GM21576 (cell line): ENCODE data around the gene CYREN.
"Not testable (repeated sequence)": the region's sequence is repeated elsewhere in the genome, so short reads cannot be mapped to it uniquely, and the experiment has no call there.

Experiments
- ATAC-seq: cut with Tn5 transposase; IDR thresholded peaks from one replicate; pipeline ENCODE4 v1.9.1; 2021; ENCODE audit warnings: mild to moderate bottlenecking, moderate library complexity; ENCODE audit not compliant: unreplicated experiment

The CYREN gene

GRCh38 chr7:135179321-135179925 lies 8.9 kb upstream of the CYREN start:
- ATAC-seq = no peak

DNA sequence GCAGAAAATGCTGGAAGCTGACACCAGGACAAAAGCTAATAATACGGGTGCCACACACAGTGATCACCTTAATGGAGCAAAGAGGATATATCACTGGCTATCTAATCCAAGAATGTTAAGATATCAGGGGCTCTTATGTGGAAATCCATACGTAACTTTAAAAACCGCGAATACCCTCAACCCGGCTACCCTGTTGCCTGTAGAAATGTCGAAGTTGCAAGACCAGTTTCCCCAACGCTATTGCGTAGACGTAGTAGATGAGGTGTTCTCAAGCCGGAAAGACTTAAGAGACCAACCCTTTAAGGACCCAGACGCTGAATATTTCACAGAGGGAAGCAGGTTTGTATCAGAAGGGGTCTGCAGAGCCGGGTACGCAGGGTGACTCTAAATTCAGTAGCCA lies 7.9 kb upstream of the CYREN start:
- no peak for ATAC-seq

- no peak for ATAC-seq
Measured at GRCh38 chr7:135177028-135177696, 6.7 kb upstream of the CYREN start.

DNA sequence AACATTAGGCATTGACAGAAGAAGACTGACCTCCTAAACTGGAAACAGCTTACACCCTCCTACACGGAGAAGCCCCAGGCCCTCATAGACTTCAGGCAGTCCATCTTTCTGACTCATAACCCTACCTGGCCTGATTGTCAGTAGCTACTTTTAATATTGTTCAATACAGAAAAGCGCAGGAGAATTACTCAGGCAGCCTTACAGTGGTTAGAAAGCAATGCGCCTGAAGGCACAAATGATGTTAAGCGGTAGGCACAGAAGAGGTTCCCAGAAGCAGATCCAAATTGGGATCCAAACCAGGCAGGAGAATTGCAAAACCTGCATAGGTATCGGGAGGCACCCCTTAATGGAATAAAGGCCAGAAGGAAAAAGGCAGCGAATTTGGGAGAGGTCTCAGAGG lies 5.4 kb upstream of the CYREN start:
- no peak for ATAC-seq

DNA sequence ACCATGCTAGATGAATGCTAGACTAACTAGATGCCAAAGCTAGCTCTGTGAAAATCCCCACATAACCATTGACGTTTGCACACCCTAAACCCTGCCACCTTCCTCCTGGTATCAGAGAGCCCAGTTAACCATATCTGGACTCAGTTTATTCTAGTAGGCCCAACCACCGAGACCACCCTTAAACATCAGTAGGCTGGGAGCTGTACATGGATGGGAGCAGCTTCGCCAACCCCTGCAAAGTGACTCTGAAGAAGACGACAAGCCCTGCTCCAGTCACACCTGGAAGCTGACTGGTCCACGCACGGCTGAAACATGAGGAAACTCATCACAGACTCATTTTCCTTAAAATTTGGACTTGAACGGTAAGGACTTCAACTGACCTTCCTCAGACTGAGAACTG lies 4.4 kb upstream of the CYREN start:
- no peak for ATAC-seq

GRCh38 chr7:135173916-135174315 lies 3.4 kb upstream of the CYREN start:
- ATAC-seq = not testable (repeated sequence)

DNA sequence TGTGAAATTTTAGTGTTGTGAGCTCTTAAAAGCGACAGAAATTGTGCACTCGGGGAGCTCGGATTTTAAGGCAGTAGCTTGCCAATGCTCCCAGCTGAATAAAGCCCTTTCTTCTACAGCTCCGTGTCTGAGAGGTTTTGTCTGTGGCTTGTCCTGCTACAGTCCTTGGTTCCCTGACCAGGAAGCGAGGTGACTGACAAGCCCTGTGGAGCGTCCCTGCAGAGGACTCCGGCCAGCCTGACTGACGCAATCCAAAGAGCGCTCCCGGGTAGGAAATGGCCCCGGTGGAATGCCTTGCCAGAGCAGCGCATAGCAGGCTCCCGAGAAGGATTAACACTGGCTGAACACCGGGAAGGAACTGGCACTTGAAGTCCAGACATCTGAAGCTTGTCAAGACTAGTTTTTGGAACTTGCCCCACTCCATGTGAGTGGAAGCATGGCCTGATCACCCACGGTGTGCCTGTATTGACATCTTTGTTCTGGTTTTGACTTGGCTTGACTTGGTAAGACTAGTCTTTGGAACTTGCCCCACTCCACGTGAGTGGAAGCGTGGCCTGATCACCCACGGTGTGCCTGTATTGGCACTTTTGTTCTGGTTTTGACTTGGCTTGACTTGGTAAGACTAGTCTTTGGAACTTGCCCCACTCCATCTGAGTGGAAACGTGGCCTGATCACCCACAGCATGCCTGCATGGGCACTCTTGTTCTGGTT lies 1.2 kb upstream of the CYREN start:
- ATAC-seq = not testable (repeated sequence)

GRCh38 chr7:135170998-135171481 lies 533 bp upstream of the CYREN start:
- ATAC-seq = peak; percentile 30

GRCh38 chr7:135169964-135170273 lies 588 bp downstream of the CYREN start:
- peak; percentile 9 for ATAC-seq

- ATAC-seq = peak; percentile 54
Measured at GRCh38 chr7:135169141-135169963, 1.2 kb downstream of the CYREN start.

GRCh38 chr7:135168489-135169140 lies 1.9 kb downstream of the CYREN start:
- ATAC-seq = no peak

- no peak for ATAC-seq
Measured at GRCh38 chr7:135168001-135168400, 2.5 kb downstream of the CYREN start.

GRCh38 chr7:135167365-135167917 lies 3.1 kb downstream of the CYREN start:
- no peak for ATAC-seq

DNA sequence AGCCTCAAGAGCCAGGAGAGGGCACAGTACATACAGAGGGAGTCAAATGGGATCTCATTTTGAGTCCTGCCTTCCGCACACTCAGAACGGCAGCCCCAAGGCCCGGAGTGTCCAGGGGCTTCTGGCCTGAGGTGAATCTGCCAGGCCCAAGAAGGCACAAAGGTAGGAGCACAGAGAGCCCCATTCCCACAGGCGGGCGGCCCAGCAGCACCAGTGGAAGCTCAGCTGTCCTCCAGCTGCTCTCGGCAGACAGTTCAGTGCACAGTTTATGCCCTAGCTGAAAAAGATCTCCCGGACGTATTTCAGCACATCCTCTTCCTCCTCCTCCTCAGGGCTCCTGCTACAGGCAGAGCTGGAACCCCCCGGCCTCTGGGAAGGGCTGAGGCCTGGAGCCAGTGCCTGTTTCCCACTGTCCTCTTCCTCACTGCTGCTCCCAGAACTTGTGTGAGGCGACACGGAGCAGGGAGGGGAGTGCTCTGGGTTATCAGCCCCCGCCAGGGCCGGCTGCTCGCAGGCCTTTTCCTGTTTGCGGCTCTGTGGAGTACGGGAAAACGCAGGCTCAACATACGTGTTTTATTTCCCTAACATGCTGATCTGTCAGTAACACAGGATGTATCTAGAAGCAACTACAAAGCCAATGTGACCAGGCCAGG lies 4.0 kb downstream of the CYREN start:
- no peak for ATAC-seq

DNA sequence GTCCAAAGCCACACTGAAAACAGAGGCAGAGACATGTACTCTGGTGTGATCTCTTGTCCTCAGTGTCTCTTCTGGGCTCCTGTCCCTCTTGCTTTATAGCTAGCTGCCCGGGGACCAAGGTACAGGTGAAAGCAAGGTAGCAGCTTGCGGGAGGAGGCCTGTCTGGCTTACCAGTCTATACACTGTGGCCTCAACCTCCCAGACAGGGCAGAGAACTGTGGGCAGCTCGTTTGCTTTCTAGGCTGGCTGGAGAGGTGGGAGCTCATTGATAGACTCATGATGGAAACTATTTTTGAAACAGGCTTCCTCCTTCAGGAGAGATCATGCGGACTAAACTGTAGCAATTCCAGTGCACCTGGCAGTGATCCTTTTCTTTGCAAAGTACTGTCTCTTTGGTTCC lies 4.6 kb downstream of the CYREN start:
- no peak for ATAC-seq

DNA sequence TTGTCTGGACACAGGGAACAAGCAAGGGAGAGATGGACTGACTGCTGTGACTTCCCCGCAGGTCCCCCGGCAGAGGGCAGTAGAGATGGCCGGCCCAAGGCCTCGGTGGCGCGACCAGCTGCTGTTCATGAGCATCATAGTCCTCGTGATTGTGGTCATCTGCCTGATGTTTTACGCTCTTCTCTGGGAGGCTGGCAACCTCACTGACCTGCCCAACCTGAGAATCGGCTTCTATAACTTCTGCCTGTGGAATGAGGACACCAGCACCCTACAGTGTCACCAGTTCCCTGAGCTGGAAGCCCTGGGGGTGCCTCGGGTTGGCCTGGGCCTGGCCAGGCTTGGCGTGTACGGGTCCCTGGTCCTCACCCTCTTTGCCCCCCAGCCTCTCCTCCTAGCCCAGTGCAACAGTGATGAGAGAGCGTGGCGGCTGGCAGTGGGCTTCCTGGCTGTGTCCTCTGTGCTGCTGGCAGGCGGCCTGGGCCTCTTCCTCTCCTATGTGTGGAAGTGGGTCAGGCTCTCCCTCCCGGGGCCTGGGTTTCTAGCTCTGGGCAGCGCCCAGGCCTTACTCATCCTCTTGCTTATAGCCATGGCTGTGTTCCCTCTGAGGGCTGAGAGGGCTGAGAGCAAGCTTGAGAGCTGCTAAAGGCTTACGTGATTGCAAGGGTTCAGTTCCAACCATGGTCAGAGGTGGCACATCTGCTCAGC lies 6.0 kb downstream of the CYREN start:
- ATAC-seq = no peak

GRCh38 chr7:135162382-135163001 lies 8.0 kb downstream of the CYREN start:
- no peak for ATAC-seq

DNA sequence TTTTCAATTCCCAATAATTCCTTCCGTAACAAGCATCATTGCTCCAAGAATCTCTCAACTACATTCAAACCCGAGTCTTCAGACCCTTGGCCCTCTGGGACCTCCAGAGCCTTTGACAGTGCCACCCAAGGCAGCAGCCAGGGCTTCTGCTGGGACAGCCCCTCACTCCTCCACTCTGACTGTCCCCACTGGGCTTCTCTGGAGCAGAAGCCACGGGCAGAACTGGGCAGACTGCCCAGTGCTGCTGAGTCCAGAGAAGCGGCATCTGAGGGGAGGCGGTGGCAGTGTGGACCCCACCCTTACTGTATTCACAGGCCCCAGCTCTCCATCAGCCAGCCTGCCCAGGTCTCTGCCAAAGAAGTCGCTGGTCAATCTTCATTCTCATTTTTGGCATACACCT lies 8.8 kb downstream of the CYREN start:
- ATAC-seq = no peak
